ENCODE data around the gene PFKFB4. TPM values are rescaled to one million over a fixed set of nuclear protein-coding genes. Genes with fewer than 3 reads are reported as not detected.

Gene PFKFB4
- 7.7 and 8.3 TPM in 2 replicates for total RNA-seq

DNA sequence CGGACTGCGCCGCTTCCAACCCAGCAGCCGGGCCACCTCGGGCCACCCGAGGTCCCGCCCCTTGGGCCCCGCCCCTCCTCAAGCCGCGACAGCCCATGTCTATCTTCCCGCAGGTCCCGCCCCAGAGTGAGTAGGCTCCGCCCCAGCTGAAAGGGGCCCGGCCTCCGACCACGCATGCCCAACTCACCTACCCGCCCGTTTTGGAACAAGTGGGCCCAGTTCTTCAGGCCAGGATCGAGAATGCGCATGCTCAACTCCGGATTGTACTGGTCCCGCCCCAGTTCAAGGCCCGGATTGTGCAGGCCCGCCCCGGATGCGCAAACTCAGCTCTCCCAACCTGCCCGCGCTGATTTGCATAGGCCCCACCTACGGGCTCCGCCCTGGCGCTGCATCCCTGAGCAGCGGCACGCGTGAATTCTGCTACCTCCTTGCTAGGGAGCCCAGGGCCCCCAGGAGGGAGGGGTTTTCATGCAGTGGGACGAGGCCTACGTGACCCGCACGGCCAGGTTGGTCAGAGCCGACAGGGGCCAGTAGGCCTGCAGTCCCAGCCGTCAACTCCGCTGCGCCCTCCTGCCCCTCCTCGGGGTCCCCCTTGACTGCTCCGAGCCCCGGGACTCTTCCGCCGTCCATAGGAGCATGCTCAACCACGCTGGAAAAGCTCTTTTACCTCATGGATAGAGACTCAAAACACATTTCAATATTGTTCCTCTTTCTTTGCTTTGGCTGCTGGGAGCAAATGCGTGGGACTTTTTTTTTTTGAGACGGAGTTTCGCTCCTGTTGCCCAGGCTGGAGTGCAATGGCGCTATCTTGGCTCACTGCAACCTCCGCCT, at the start of gene PFKFB4:
PFKFB4 (minus strand) TSS at position 8 of the 831 bp plus-strand sequence. CDS start 26 bp downstream, outside the sequence.
- intact Hi-C loops (cut with micrococcal nuclease), result loop anchor here (1.0 to 5.0 kb wide), 8 partner anchors 9 to 1740 kb away; partner anchors contain the start of genes CCDC51, HYAL3, IP6K2 and NAA80

GRCh38 chr3:48601622-48601994, 45.0 kb upstream of the PFKFB4 start:
- intact Hi-C loops (cut with micrococcal nuclease), result no loop called here

GRCh38 chr3:48600711-48601621, 44.4 kb upstream of the PFKFB4 start:
- intact Hi-C loops (cut with micrococcal nuclease), result no loop called here

- intact Hi-C loops (cut with micrococcal nuclease), result no loop called here
Observed at GRCh38 chr3:48599509-48600285, 43.1 kb upstream of the PFKFB4 start.

DNA sequence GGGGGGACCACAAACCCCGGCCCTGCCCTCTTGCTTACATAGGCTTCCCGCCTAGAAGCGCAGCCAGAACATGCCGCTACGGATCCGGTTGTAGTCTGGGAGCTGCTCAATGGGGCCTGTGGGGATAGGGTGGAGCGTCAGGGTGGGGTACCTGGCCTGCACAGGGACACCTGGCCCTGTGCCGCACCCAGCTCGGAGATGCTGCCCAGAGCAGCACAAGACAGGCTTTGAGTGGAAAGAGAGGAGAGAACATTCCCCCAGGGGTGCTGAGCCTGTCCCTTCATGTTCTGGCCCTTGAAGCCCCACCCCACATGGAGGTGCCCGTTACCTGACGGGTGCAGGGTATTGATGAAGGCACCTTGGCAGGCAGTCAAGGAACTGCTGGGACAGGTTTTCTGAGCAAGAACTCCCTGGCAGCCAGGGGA, 42.5 kb upstream of the PFKFB4 start:
- intact Hi-C loops (cut with micrococcal nuclease), result no loop called here

DNA sequence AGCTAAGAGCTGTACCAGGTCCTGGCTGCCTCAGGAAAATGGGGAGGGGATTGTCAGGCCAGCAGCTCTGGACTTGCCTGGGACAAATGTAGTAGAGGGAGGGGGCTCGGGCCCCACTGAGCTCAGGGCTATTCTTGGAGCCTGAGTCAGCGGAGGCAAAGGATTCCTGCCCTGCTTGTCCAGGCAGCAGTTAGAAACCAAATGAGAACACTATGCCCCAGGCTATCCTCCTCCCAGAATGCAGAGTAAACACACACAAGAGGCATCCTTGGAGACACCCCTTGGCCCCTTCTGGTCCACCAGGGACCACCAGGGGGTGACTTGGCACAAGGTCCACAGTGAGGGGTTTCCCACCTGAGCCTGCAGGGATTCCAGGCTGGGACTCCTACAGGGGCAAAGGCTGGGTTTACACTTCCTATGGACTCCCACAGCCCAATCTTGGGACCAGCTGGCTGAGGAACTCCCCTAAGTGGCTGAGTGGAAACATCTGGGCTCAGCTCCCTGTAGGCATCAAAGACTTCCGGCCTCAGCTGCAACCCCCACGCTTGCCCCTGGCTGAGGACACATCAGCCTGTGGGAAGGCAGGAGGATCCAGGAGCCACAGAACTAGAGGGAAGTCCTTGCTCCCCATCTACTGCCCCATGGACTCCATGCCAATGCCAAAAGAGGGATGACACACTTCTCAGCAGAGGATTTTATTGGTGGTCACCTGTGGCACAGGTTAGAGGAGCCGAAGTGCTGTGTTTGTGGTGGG, 41.9 kb upstream of the PFKFB4 start:
- intact Hi-C loops (cut with micrococcal nuclease), result no loop called here

- intact Hi-C loops (cut with micrococcal nuclease), result no loop called here
Observed at GRCh38 chr3:48597408-48597800, 40.8 kb upstream of the PFKFB4 start.

GRCh38 chr3:48596676-48597407, 40.2 kb upstream of the PFKFB4 start:
- intact Hi-C loops (cut with micrococcal nuclease), result no loop called here

GRCh38 chr3:48596157-48596556, 39.6 kb upstream of the PFKFB4 start:
- intact Hi-C loops (cut with micrococcal nuclease), result no loop called here

DNA sequence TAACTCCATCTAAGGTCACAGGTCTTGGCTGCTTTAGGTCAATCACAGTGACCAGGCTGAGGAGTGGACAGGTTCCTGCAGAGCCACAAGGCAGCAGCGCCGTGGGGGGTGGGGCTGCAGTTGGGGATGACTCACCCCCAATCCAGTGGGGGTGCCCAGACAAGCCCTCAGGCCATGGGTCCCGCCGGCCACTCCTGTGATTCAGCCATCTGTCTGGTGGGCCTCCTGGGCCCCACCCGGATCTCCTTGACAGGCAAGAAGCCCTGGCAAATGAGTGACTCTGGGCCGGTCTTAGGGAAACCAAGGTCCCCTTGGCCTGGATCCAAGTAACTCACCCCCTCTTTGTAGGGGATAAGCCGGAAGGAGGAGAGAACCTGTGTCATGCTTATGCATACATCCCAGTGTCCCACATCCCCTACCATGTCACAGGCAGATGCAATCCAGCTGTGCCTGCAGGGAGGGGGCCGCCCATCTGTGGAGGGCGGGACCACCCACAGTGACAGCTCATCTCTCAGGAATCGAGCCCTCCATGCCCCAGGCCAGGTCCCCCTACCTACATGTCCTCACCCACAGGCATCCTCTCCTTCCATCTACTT, 39.0 kb upstream of the PFKFB4 start:
- intact Hi-C loops (cut with micrococcal nuclease), result no loop called here

GRCh38 chr3:48595075-48595525, 38.5 kb upstream of the PFKFB4 start, which contains the start of gene COL7A1:
Gene COL7A1 (minus strand): TSS chr3:48595329. CDS start chr3:48595159, 170 bp downstream.
- intact Hi-C loops (cut with micrococcal nuclease), result no loop called here

- intact Hi-C loops (cut with micrococcal nuclease), result no loop called here
Observed at GRCh38 chr3:48594417-48595049, 37.9 kb upstream of the PFKFB4 start.

DNA sequence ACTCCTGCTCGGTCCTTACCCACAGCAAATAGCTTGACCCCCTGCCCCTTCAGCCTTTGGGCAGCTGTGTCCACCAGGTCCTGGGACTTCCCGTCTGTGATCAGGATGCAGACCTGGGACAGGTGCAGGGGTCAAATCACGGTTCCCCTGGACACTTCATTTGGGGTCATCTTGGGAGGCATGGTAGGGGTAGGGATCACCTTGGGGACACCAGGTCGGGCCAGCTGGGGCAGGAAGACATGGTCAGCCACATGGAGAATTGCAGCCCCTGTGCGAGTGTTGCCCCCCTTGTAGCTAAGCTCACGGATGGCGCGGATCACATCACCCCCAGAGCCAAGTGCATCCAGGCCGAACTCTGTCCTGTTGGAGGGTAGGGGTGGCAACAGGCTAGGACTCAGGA, 36.7 kb upstream of the PFKFB4 start:
- intact Hi-C loops (cut with micrococcal nuclease), result no loop called here

GRCh38 chr3:48592519-48593087, 36.0 kb upstream of the PFKFB4 start:
- intact Hi-C loops (cut with micrococcal nuclease), result no loop called here

DNA sequence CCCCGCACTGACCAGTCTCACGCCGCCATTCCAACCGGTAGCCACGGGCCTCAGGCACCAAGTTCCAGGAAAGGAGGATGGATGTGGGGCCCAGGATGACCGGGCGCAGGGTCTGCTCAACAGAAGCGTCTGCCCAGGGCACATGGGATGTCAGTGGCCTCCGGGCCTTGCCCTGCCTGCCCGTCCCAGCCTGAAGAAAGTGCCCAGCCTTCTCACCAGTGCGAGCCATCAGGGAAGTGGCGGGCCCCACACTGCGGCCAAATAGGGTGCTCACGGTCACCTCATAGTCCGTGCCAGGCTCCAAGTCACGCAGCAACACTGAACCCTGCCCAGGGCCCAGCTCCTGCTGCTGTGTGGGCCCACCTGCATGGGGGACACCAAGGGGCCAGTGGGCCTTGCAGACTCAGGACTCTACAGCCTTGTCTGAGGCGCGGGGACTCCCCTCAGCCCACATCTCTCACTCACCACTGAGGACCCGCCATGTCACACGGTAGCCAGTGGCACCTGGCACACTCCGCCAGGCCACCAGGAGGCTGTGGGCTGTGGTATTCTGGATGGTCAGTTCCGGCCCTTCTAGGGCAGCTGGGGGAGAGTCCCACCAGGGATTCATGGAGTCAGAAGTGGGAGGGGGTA, 35.4 kb upstream of the PFKFB4 start:
- intact Hi-C loops (cut with micrococcal nuclease), result no loop called here

DNA sequence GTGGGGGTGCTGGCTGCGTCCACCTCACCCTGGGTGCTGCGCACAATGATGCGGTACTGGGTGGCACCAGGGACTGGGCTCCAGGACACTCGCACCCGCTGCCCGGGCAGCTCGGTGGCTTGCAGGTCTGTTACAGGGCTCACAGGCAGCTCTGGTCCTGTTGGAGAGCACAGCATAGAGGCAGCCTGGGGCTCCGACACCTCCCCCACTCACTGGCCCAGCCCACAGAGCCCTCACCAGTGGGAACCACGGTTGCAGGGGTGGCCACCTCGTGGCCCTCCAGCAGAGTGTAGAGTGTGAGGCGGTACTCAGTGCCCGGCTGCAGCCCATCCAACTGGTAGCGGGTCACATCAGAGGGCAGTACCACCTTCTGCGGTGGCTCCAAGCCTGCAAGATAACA, 34.8 kb upstream of the PFKFB4 start:
- intact Hi-C loops (cut with micrococcal nuclease), result no loop called here

GRCh38 chr3:48588230-48588629, 31.6 kb upstream of the PFKFB4 start:
- intact Hi-C loops (cut with micrococcal nuclease), result no loop called here

DNA sequence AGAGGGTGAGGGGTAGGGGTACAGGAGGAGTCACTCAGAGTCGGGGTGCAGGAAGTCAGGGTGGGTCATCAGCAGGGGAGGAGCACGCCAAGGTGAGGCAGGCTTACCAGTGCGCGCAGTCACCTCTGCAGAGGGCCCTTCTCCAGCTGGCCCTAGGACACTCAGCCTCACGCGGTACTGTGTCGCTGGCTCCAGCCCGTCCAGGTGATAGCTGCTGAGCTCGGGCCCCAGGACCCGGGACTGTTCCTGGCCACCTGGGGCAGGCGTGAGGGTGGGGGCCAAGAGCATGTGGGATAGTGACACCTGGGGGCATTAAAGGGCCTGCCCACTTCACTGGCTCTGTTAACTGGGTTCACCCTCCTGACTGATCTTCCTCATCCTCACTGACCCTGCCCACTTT, 31.1 kb upstream of the PFKFB4 start:
- intact Hi-C loops (cut with micrococcal nuclease), result no loop called here

Measured in T-helper 2 cell treated with Interferon-gamma antibody and Interleukin-4, amounts not matched to agents 100 ng/mL and 5 ng/mL, for 36 hours (primary cell).